ENCODE results near the gene GFRA1. TPM values are rescaled to one million over a fixed set of nuclear protein-coding genes. Genes with fewer than 3 reads are reported as not detected.

The GFRA1 gene
- polyA plus RNA-seq, 1 donor (not counting 4 experiments of a cell fraction or from before 2014, with no cell fraction given) = not detected

DNA sequence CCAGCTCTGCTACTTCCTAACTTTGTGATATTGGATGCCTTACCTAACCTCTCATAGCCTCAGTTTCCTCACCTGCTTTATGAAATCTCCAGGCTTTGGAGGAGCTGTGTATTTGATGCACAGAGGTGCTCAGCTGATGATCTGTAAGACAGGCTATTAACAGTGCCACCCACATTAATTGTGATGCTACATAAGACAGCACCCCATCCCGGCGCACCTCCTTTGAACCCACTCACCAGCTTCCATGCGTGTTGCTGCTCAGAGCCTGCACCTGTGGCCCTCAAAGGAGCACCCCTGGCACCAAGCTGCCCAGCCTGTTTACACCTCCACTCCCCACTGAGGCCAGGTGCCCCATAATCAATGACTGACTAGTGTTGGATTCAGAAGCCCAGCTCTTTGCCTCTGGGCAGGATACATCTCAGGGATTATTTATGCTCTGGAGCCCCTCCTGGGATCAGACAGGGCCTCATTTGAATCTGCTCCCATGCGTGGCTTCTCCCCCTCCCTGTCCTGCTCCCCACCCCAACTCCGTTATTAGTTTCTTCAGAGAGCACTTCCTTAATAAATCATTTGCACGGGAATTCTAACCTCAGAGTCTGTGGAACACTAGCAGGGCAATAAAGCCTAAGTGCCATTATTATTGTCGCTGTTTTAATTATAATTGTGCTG is 87.7 kb downstream of the GFRA1 start:
- no peaks in the 10 kb centered on the region for H3K9me1 ChIP-seq (ENCODE audit: control insufficient read depth, extremely low read depth, insufficient read depth, low read length)
- TF ChIP-seq, protein P1, sequence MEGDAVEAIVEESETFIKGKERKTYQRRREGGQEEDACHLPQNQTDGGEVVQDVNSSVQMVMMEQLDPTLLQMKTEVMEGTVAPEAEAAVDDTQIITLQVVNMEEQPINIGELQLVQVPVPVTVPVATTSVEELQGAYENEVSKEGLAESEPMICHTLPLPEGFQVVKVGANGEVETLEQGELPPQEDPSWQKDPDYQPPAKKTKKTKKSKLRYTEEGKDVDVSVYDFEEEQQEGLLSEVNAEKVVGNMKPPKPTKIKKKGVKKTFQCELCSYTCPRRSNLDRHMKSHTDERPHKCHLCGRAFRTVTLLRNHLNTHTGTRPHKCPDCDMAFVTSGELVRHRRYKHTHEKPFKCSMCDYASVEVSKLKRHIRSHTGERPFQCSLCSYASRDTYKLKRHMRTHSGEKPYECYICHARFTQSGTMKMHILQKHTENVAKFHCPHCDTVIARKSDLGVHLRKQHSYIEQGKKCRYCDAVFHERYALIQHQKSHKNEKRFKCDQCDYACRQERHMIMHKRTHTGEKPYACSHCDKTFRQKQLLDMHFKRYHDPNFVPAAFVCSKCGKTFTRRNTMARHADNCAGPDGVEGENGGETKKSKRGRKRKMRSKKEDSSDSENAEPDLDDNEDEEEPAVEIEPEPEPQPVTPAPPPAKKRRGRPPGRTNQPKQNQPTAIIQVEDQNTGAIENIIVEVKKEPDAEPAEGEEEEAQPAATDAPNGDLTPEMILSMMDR (optimal IDR thresholded peaks at IDR 0.05 in 1 of 3, IDR thresholded peaks at IDR 0.05 in 1 of 3, conservative IDR thresholded peaks at IDR 0.05 in 1 of 3; ENCODE audit: extremely low read depth in 1 of 3, insufficient read depth in 2 of 3, low read length in 3 of 3) = no peak
- no peak for TF ChIP-seq EZH2 (IDR thresholded peaks at IDR 0.05; ENCODE audit: low read length)
- H3K27ac ChIP-seq (ENCODE audit: control insufficient read depth, insufficient read depth, low read length) = no peak overlapping the region
- no peaks in the 10 kb centered on the region for H3K27me3 ChIP-seq (ENCODE audit: control insufficient read depth, extremely low read depth, insufficient read depth, low read length)
- H3K4me2 ChIP-seq (ENCODE audit: control insufficient read depth, extremely low read depth, insufficient read depth, low read depth, low read length) = no peak overlapping the region
- no peak overlapping the region for H3K9ac ChIP-seq (ENCODE audit: control insufficient read depth, extremely low read depth, insufficient read depth, low read length)
- no peak for DNase-seq (ENCODE audit: low read depth, low spot score)
- H3K79me2 ChIP-seq (ENCODE audit: control insufficient read depth, insufficient read depth, low read length) = no peaks in the 10 kb centered on the region
- H2AFZ ChIP-seq (ENCODE audit: control insufficient read depth, low read length) = no peak overlapping the region
- FAIRE-seq = no peak
- no peaks in the 10 kb centered on the region for H3K4me1 ChIP-seq (ENCODE audit: control insufficient read depth, extremely low read depth, insufficient read depth, low read length)
- no peak overlapping the region for H3K4me3 ChIP-seq (ENCODE audit: control insufficient read depth in 2 of 3, extremely low read depth in 1 of 3, insufficient read depth in 2 of 3, low read depth in 1 of 3, low read length in 3 of 3)
- H3K9me3 ChIP-seq (ENCODE audit: control insufficient read depth, low read depth, low read length) = no peaks in the 10 kb centered on the region
- no peaks in the 10 kb centered on the region for H4K20me1 ChIP-seq (ENCODE audit: control insufficient read depth, extremely low read depth, insufficient read depth, low read length)
- H3K36me3 ChIP-seq (ENCODE audit: control insufficient read depth in 2 of 2, extremely low read depth in 1 of 2, insufficient read depth in 2 of 2, low read length in 2 of 2) = no peaks in the 10 kb centered on the region
- dilution Hi-C loops (cut with MboI; ENCODE audit: extremely low pct_ligation_motif_present, low sequenced_read_pairs) = no loop called here

DNA sequence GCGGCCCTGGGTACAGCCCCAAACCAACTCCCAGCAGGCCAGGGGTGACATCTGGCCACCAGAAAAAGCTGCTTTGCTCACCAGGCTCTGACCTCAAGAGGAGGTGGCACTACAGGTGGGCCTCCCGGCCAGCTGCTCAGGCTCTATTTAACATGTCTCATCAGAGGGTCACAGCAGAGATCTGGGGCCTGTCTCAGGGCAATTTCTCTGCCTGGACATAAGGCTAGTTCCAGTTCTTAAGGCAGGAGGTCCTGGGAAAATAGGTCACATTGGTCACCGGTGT is 88.6 kb downstream of the GFRA1 start:
- no peaks in the 10 kb centered on the region for H3K9me3 ChIP-seq (ENCODE audit: control insufficient read depth, low read depth, low read length)
- FAIRE-seq (no peak), DNase-seq (ENCODE audit: low read depth, low spot score) (no peak)
- H3K27me3 ChIP-seq (ENCODE audit: control insufficient read depth, extremely low read depth, insufficient read depth, low read length) = no peaks in the 10 kb centered on the region
- H3K4me1 ChIP-seq (ENCODE audit: control insufficient read depth, extremely low read depth, insufficient read depth, low read length) = no peaks in the 10 kb centered on the region
- H4K20me1 ChIP-seq (ENCODE audit: control insufficient read depth, extremely low read depth, insufficient read depth, low read length) = no peaks in the 10 kb centered on the region
- no peak overlapping the region for H3K4me2 ChIP-seq (ENCODE audit: control insufficient read depth, extremely low read depth, insufficient read depth, low read depth, low read length)
- no peaks in the 10 kb centered on the region for H3K79me2 ChIP-seq (ENCODE audit: control insufficient read depth, insufficient read depth, low read length)
- dilution Hi-C loops (cut with MboI; ENCODE audit: extremely low pct_ligation_motif_present, low sequenced_read_pairs) = no loop called here
- no peak overlapping the region for H3K4me3 ChIP-seq (ENCODE audit: control insufficient read depth in 2 of 3, extremely low read depth in 1 of 3, insufficient read depth in 2 of 3, low read depth in 1 of 3, low read length in 3 of 3)
- TF ChIP-seq EZH2 (IDR thresholded peaks at IDR 0.05; ENCODE audit: low read length) = no peak
- TF ChIP-seq, protein P1 (optimal IDR thresholded peaks at IDR 0.05 in 1 of 3, IDR thresholded peaks at IDR 0.05 in 1 of 3, conservative IDR thresholded peaks at IDR 0.05 in 1 of 3; ENCODE audit: extremely low read depth in 1 of 3, insufficient read depth in 2 of 3, low read length in 3 of 3) = no peak
- H3K36me3 ChIP-seq (ENCODE audit: control insufficient read depth in 2 of 2, extremely low read depth in 1 of 2, insufficient read depth in 2 of 2, low read length in 2 of 2) = no peaks in the 10 kb centered on the region
- H3K27ac ChIP-seq (ENCODE audit: control insufficient read depth, insufficient read depth, low read length) = no peak overlapping the region
- no peak overlapping the region for H2AFZ ChIP-seq (ENCODE audit: control insufficient read depth, low read length)
- H3K9ac ChIP-seq (ENCODE audit: control insufficient read depth, extremely low read depth, insufficient read depth, low read length) = no peak overlapping the region
- no peaks in the 10 kb centered on the region for H3K9me1 ChIP-seq (ENCODE audit: control insufficient read depth, extremely low read depth, insufficient read depth, low read length)
